MM.1S (cell line): Measurements from ENCODE around the gene MYADM.

Experiments
- DNase-seq: peaks from one replicate; pipeline ENCODE4 v3.0.0-alpha.2; 2015
- H2AFZ ChIP-seq: fragments of 300-600 bp; sonication (generic); 2 replicates; pipeline ENCODE4 v1.6.0; 2016; ENCODE audit warnings: antibody characterized with exemption, low read length
- H3F3A ChIP-seq: fragments of 300-600 bp; sonication (generic); 2 replicates; pipeline ENCODE4 v1.6.1; 2016; ENCODE audit warnings: mild to moderate bottlenecking, antibody characterized with exemption, low read length, moderate library complexity, mixed read lengths; ENCODE audit not compliant: insufficient read depth
- H3K27ac ChIP-seq: fragments of 300-600 bp; sonication (generic); 2 replicates; pipeline ENCODE4 v1.5.1; 2016; ENCODE audit warnings: mild to moderate bottlenecking, low read length
- H3K27me3 ChIP-seq: fragments of 300-600 bp; sonication (generic); replicated peaks from 2 replicates; pipeline ENCODE4 v1.6.0; 2016; ENCODE audit warnings: low read length; ENCODE audit not compliant: insufficient read depth
- H3K36me3 ChIP-seq: fragments of 300-600 bp; sonication (generic); replicated peaks from 2 replicates; pipeline ENCODE4 v1.6.1; 2016; ENCODE audit warnings: mild to moderate bottlenecking, low read length, mixed read lengths; ENCODE audit not compliant: insufficient read depth
- H3K4me1 ChIP-seq: fragments of 300-600 bp; sonication (generic); 2 replicates; pipeline ENCODE4 v1.6.1; 2016; ENCODE audit warnings: low read length, mixed read lengths
- H3K4me2 ChIP-seq: fragments of 300-600 bp; sonication (generic); 2 replicates; pipeline ENCODE4 v1.6.0; 2016; ENCODE audit warnings: low read depth, low read length
- H3K4me3 ChIP-seq: fragments of 300-600 bp; sonication (generic); 2 replicates; pipeline ENCODE4 v1.5.1; 2016; ENCODE audit warnings: low read length, mixed read lengths
- H3K79me2 ChIP-seq: fragments of 300-600 bp; sonication (generic); 2 replicates; pipeline ENCODE4 v1.6.1; 2016; ENCODE audit warnings: mixed run types, low read length, mixed read lengths
- H3K9ac ChIP-seq: fragments of 300-600 bp; sonication (generic); 2 replicates; pipeline ENCODE4 v1.6.1; 2016; ENCODE audit warnings: low read length, mixed read lengths
- H3K9me2 ChIP-seq: fragments of 300-600 bp; sonication (generic); replicated peaks from 2 replicates; pipeline ENCODE4 v1.6.1; 2016; ENCODE audit warnings: mild to moderate bottlenecking, low read length, mixed read lengths; ENCODE audit not compliant: insufficient read depth
- H3K9me3 ChIP-seq: fragments of 300-600 bp; sonication (generic); replicated peaks from 2 replicates; pipeline ENCODE4 v1.6.1; 2016; ENCODE audit warnings: mild to moderate bottlenecking, low read length, mixed read lengths; ENCODE audit not compliant: insufficient read depth
- H4K20me1 ChIP-seq: fragments of 300-600 bp; sonication (generic); 2 replicates; pipeline ENCODE4 v1.6.1; 2016; ENCODE audit warnings: mild to moderate bottlenecking, low read length, moderate library complexity, mixed read lengths; ENCODE audit not compliant: insufficient read depth
- CTCF ChIP-seq: fragments of 300-600 bp; sonication (generic); IDR thresholded peaks from 2 replicates; pipeline ENCODE4 v1.5.1; 2016; ENCODE audit warnings: antibody characterized with exemption, low read length, mixed read lengths
- EZH2 ChIP-seq: fragments of 300-600 bp; sonication (generic); optimal IDR thresholded peaks from 2 replicates; pipeline ENCODE3; 2017; ENCODE audit warnings: low read depth, mild to moderate bottlenecking, antibody characterized with exemption, low read length, mixed read lengths
- EZH2phosphoT487 ChIP-seq: fragments of 300-600 bp; sonication (generic); IDR thresholded peaks from 2 replicates; pipeline ENCODE4 v1.6.1; 2018; ENCODE audit warnings: antibody characterized with exemption, low read length

MYADM gene

GRCh38 chr19:53907690-53908089 lies 40.0 kb downstream of the MYADM start:
- H3F3A ChIP-seq, result no peaks in the 10 kb centered on the region
- no peaks in the 10 kb centered on the region for H3K79me2 ChIP-seq
- H4K20me1 ChIP-seq, result no peaks in the 10 kb centered on the region
- no peak for TF ChIP-seq EZH2
- TF ChIP-seq EZH2phosphoT487, result no peak
- no peak for TF ChIP-seq CTCF
- H3K9ac ChIP-seq, result no peak overlapping the region
- no peak overlapping the region for H3K4me3 ChIP-seq
- no peaks in the 10 kb centered on the region for H3K9me3 ChIP-seq
- H3K27me3 ChIP-seq, result peaks cover 12% of the 10 kb centered on the region; the same call in 1 of the 2 replicates
- no peaks in the 10 kb centered on the region for H3K9me2 ChIP-seq
- no peak overlapping the region for H3K27ac ChIP-seq
- no peaks in the 10 kb centered on the region for H3K36me3 ChIP-seq
- DNase-seq, result no peak
- no peaks in the 10 kb centered on the region for H3K4me1 ChIP-seq
- H3K4me2 ChIP-seq, result no peak overlapping the region
- no peak overlapping the region for H2AFZ ChIP-seq

- H3K4me3 ChIP-seq, result no peak overlapping the region
- no peak overlapping the region for H3K27ac ChIP-seq
- H3K9me2 ChIP-seq, result no peaks in the 10 kb centered on the region
- H3K4me2 ChIP-seq, result no peak overlapping the region
- no peaks in the 10 kb centered on the region for H3K4me1 ChIP-seq
- no peaks in the 10 kb centered on the region for H3K9me3 ChIP-seq
- H3K27me3 ChIP-seq, result peaks cover 12% of the 10 kb centered on the region; the same call in 1 of the 2 replicates
- H3K36me3 ChIP-seq, result no peaks in the 10 kb centered on the region
- H3K9ac ChIP-seq, result no peak overlapping the region
- H4K20me1 ChIP-seq, result no peaks in the 10 kb centered on the region
- DNase-seq, result no peak
- no peak overlapping the region for H2AFZ ChIP-seq
- H3K79me2 ChIP-seq, result no peaks in the 10 kb centered on the region
- no peaks in the 10 kb centered on the region for H3F3A ChIP-seq
- TF ChIP-seq EZH2phosphoT487 (no peak), EZH2 (no peak), CTCF (no peak)
These were observed 40.6 kb downstream of the MYADM start for GRCh38 chr19:53908106-53908934.

- Histone ChIP-seq H3K36me3 (no peaks in the 10 kb centered on the region), H3K9ac (no peak within 1 kb of the TSS), H3K27ac (no peak within 1 kb of the TSS), H3K4me2 (no peak within 1 kb of the TSS), H3K79me2 (no peaks in the 10 kb centered on the region), H3K4me1 (no peaks in the 10 kb centered on the region), H4K20me1 (no peaks in the 10 kb centered on the region), H2AFZ (no peak within 1 kb of the TSS), H3K27me3 (peaks cover 12% of the 10 kb centered on the region; the same call in 1 of the 2 replicates), H3K9me2 (no peaks in the 10 kb centered on the region), H3K9me3 (no peaks in the 10 kb centered on the region), H3F3A (no peaks in the 10 kb centered on the region), H3K4me3 (no peak within 1 kb of the TSS)
- no peak for DNase-seq
- TF ChIP-seq EZH2phosphoT487 (no peak), EZH2 (no peak), CTCF (no peak)
These were observed 41.3 kb downstream of the MYADM start, which contains the start of gene CACNG7 for GRCh38 chr19:53908935-53909415. Gene CACNG7, plus strand, starts transcription at chr19:53909278. Its CDS starts 3,554 bp downstream, at chr19:53912832.
